GM19193 (cell line): Measurements from ENCODE around the gene SCYL1.

Experiments
- POLR2A ChIP-seq: IDR thresholded peaks from 4 replicates; pipeline ENCODE4 v1.6.1; 2011; ENCODE audit not compliant: insufficient read depth, insufficient read length; ENCODE audit errors: extremely low read depth

SCYL1 gene

GRCh38 chr11:65554057-65554818 lies 29.4 kb downstream of the SCYL1 start:
- no peak for TF ChIP-seq POLR2A

- TF ChIP-seq POLR2A: no peak
Observed at GRCh38 chr11:65554842-65555430, 30.1 kb downstream of the SCYL1 start.

GRCh38 chr11:65555693-65556231 lies 30.9 kb downstream of the SCYL1 start:
- no peak for TF ChIP-seq POLR2A

GRCh38 chr11:65556470-65557279 lies 31.8 kb downstream of the SCYL1 start:
- TF ChIP-seq POLR2A: no peak

- TF ChIP-seq POLR2A: no peak
Observed at GRCh38 chr11:65557280-65558001, 32.6 kb downstream of the SCYL1 start.

GRCh38 chr11:65558002-65558929 lies 33.4 kb downstream of the SCYL1 start, which contains the start of gene LTBP3:
Gene LTBP3 (minus strand): TSS chr11:65558359. CDS start chr11:65557959, 400 bp downstream.
- no peak for TF ChIP-seq POLR2A

- no peak for TF ChIP-seq POLR2A
Observed at GRCh38 chr11:65558930-65559509, 34.1 kb downstream of the SCYL1 start.

- TF ChIP-seq POLR2A: no peak
Observed at GRCh38 chr11:65559535-65559934, 34.7 kb downstream of the SCYL1 start.

GRCh38 chr11:65559951-65560537 lies 35.2 kb downstream of the SCYL1 start:
- no peak for TF ChIP-seq POLR2A

GRCh38 chr11:65560555-65561418 lies 35.9 kb downstream of the SCYL1 start:
- TF ChIP-seq POLR2A: no peak

- TF ChIP-seq POLR2A: no peak
Observed at GRCh38 chr11:65562020-65562419, 37.1 kb downstream of the SCYL1 start.

GRCh38 chr11:65562788-65563187 lies 37.9 kb downstream of the SCYL1 start:
- no peak for TF ChIP-seq POLR2A
